ENCODE measurements around the gene IRF2BPL.

IRF2BPL gene

DNA sequence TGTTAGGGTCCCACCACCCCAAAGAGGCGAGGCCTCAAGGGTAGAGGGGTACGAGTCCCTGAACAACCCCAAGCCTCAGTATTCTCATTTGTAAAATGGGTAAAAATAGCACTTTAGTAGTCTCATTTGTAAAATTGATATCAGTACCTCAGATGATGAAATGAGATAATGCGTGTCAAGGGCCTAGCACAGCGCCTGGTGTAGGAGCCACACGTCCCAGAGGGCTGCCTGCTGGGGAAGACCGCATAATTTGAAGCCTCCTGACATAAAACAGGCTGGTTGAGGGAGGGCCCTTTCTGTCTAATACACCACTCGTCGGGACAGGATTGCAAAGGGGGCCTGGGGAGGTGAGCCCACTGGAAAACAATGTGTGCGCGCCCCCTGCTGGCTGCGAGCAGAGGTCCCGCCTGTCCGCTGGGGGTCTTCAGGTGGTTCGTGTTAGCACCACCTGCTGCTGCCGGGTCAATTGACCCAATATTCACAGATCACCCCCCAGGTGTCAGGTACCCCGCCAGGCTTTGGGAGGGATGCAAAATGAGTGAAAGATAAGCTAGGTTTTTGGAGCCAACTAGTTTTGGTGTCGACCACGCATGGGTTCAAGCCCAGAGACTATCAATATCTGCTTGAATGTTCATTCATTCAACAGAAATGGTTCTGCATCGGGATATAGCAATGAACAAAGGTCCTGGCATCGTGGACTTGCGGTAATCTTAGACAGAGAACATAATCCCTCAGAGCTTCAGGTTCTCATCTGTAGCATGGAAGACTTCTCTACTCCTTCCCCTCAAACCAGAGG lies 24.7 kb upstream of the IRF2BPL start:
- DNase-seq = peak; percentile 41

DNA sequence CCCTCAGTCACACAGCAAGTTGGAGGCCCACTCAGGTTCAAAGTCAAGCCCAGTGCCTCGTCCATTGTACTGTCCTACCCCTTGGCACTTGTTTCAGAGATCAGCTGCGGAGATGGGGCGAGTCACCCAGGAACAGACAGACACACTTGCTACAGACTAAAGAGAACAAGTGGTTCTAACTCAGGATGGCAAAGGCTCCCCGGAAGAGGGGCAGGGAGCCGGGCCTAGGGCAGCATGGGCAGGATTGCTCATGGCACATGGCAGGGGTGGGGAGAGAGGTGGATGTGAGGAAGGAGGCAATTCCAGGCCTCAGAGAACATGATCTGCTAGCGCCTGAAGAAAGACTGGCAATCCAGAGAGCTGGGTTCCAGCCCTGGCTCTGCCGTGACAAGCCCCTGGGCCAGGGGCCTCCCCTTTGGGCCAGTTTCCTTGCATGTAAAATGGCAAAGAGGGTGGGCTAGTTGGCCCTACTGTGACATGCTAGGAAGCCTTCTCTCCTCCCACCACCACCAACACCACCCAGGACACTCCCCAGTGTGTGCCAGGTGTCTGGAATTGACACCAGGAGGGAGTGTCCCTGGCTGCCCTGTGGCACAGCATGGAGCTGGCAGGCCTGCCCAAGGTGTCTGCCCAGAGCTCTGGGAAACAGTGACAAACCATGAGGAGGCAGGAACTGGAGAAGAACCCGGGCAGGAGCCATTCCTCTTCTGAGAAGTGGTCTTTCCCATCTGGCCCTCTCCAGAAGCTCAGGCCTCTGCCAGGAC lies 24.0 kb upstream of the IRF2BPL start:
- no peak for DNase-seq

- DNase-seq = no peak
Measured at GRCh38 chr14:77051116-77051515, 22.6 kb upstream of the IRF2BPL start.

DNA sequence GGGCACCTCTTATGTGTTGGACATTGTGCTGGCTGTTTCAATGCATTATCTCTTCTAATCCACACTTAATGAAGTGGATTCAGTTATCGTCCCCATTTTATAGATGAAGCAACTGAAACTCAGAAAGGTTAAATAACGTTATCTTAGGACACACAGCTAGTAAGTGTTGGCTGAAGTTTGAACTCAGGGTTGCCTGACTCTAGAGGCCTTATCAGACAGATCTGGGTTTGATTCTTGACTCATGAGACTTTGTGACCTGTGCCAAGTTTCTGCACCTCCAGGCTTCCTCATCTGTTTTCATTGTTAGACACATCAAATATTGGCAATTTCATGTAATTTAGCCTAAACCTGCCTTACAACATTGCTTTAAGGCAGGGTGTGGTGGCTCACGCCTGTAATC lies 18.2 kb upstream of the IRF2BPL start:
- DNase-seq = no peak

- DNase-seq = no peak
Measured at GRCh38 chr14:77045238-77046162, 17.0 kb upstream of the IRF2BPL start.

- DNase-seq = no peak
Measured at GRCh38 chr14:77044783-77045237, 16.3 kb upstream of the IRF2BPL start.

- no peak for DNase-seq
Measured at GRCh38 chr14:77043984-77044485, 15.5 kb upstream of the IRF2BPL start.

- no peak for DNase-seq
Measured at GRCh38 chr14:77043177-77043983, 14.9 kb upstream of the IRF2BPL start.

GRCh38 chr14:77041881-77042545 lies 13.5 kb upstream of the IRF2BPL start:
- no peak for DNase-seq

GRCh38 chr14:77040741-77041653 lies 12.5 kb upstream of the IRF2BPL start:
- no peak for DNase-seq

DNA sequence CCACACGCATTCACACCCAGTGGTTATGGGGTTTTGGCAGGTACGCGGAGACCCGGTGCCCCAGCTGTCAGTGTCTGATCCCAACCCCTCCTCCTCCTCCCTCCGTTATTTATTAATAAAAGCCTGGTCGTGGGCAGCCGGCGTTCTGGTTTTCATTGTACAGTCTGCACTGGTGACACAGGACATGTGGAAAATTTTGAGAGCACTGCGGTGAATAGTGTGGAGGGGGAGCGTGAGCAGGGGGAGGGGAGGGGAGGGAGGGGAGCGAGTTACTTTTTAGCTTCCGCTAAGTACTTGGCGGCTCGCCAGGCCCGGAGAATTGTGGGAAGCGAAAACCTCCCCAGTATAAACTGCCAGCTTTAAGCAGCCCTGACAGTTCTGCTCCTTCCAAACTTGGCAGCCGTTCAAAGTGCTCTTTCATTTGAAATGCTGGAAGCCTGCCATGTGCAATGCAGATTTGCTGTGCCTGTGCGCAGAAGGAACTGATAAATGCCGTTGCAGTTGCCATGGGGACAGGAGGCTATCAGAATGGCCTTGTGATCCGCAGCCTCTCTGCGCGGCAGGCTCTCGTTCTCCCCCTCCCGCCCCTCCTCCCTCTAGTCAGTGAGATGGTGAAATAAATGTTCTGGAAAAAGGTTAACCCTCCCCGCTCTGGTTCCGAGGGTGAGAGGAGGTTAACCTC lies 11.7 kb upstream of the IRF2BPL start:
- DNase-seq = peak; percentile 95

GRCh38 chr14:77039285-77040058 lies 11.0 kb upstream of the IRF2BPL start:
- no peak for DNase-seq

- DNase-seq = peak; percentile 45
Measured at GRCh38 chr14:77037938-77038568, 9.5 kb upstream of the IRF2BPL start.

DNA sequence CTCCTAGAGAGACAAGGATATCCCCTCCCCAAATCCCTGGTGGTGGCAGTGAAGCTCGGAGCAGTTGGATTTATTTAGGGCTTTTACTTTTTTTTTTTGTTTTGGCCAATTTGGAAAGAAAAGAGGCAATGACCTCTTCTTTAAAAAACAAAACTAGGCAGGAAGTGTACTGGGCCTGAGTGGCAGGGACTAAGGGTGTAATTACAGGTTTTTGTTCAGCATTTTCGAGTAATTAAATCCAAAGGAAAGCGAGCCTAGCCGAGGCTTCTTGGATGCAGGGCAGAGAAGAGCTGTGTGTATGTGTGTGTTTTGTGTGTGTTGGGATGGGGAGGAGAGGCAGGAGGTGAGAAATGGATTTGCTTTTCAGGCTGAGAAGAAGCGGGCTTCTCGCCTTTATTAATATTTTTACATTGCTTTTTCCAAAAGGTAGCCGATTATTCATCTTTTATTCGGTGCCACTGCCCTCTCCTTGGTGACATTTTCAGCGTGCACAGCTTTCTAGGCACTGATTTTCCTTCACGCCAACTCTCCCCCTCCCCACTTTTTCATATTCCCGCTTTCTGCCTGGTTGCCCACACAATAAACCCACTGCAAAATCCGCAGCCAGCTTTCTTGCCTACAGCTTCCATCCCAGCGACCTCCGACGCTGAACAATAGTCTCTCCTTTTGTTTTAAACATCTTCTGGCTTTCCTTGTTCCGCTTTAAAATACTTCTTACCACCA lies 8.9 kb upstream of the IRF2BPL start:
- no peak for DNase-seq

DNA sequence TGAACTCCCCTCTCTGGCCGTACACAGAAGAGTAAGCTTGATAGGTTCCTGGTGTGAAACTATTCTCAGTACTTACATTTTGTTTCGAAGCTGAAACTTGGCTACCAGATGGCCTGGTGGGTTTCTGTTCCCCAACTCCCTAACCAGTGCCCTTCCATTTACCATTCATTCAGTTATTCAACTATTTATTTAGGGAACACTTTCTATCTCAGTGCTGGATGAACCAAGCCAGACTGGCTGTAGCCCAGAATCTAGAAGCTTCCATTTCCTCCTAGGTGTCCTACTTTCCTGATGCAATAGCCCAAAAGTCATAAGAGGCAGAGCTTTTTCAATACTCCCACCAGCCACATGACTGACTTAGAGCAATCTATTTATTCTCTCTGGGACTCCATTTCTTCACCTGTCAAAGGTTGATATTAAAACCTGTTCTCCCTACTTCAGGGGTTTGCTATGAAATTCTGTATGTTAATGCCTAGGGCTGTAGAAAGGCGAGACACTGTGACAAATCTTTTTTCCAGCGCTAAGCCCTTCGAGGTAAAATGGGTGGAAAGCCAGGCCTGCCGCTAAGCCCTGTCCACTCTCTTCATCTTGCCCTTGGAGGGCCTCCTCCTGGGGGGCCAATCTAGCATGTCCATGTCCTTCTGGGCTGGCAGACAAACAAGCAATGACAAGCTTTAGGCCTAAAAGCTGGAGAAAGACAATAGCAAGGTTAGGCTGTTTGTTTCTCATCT lies 8.1 kb upstream of the IRF2BPL start:
- no peak for DNase-seq

DNA sequence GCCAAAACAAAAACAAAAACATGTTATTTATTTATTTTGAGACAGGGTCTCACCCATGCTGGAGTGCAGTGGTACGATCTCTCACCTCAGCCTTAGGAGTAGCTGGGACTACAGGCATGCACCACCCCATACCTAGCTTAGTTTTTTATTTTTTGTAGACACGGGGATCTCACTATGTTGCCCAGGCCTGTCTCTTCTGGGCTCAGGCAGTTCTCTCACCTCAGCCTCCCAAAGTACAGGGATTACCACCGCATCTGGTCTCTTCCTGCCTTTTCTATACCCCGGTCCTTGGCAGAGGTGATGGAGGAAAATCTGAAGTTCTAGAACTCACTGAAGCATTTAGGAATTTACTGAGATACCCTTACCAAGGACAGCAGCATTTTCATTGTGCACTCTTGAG lies 6.8 kb upstream of the IRF2BPL start:
- no peak for DNase-seq

Measured in activated effector memory CD4-positive, alpha-beta T cell treated with Interleukin-2 at 50 U/mL for 16 hours (primary cell).